CD14-positive monocyte (primary cell): ENCODE data around the gene RERE. TPM values are rescaled to one million over a fixed set of nuclear protein-coding genes. Genes with fewer than 3 reads are reported as not detected.
A peak's percentile ranks its signal among the peaks of the same experiment; 100 is the strongest.

Experiments used
- DNase-seq, 3 donors: peaks; one replicate each; pipeline ENCODE4 v3.0.0-alpha.2; 2011 to 2022
- H2AFZ ChIP-seq: 2 replicates; pipeline ENCODE4 v1.6.0; 2012; ENCODE audit warnings: mild to moderate bottlenecking, low read depth, low read length, inconsistent platforms; ENCODE audit not compliant: insufficient read depth, poor library complexity, severe bottlenecking
- H3K27ac ChIP-seq, 2 donors: 1 replicate in 1 of 2; 2 replicates in 1 of 2; pipeline ENCODE4 v1.5.1; 2012 to 2013; ENCODE audit warnings: low read length in 2 of 2, control low read depth in 1 of 2, inconsistent platforms in 1 of 2, low read depth in 1 of 2, mild to moderate bottlenecking in 1 of 2
- H3K27me3 ChIP-seq, 2 donors: one replicate each; pipeline versions ENCODE4 v1.6.0 to v1.6.1; 2011 to 2013; ENCODE audit warnings: low read length in 2 of 2; ENCODE audit not compliant: control insufficient read depth in 2 of 2, insufficient read depth in 2 of 2
- H3K36me3 ChIP-seq, 2 donors: replicated peaks in 1 of 2; 1 replicate in 1 of 2; 2 replicates in 1 of 2; pipeline versions ENCODE4 v1.5.1 to v1.6.1; 2012 to 2013; ENCODE audit warnings: low read length in 2 of 2, control low read depth in 1 of 2, inconsistent platforms in 1 of 2, mild to moderate bottlenecking in 1 of 2; ENCODE audit not compliant: insufficient read depth in 2 of 2, control insufficient read depth in 1 of 2
- H3K4me1 ChIP-seq, 2 donors: 1 replicate in 1 of 2; 2 replicates in 1 of 2; pipeline versions ENCODE4 v1.5.1 to v1.6.1; 2012 to 2013; ENCODE audit warnings: low read length in 2 of 2, control low read depth in 1 of 2, inconsistent platforms in 1 of 2, mild to moderate bottlenecking in 1 of 2, moderate library complexity in 1 of 2; ENCODE audit not compliant: insufficient read depth in 2 of 2, control insufficient read depth in 1 of 2
- H3K4me2 ChIP-seq: replicated peaks from 2 replicates; pipeline ENCODE3; 2012; ENCODE audit warnings: low read length, moderate library complexity, mild to moderate bottlenecking; ENCODE audit not compliant: poor library complexity, severe bottlenecking; ENCODE audit errors: extremely low read depth
- H3K4me3 ChIP-seq, 3 experiments: fragments of 200-600 bp in 1 of 3; sonication (generic) in 1 of 3; replicated peaks in 1 of 3; 1 replicate in 2 of 3; 2 replicates in 1 of 3; pipeline ENCODE4 v1.5.1; 2011 to 2013; ENCODE audit warnings: low read length in 3 of 3, mild to moderate bottlenecking in 3 of 3, control low read depth in 2 of 3, low read depth in 2 of 3, inconsistent platforms in 1 of 3, moderate library complexity in 1 of 3
- H3K79me2 ChIP-seq: 2 replicates; pipeline ENCODE4 v1.6.0; 2012; ENCODE audit warnings: mild to moderate bottlenecking, control low read depth, inconsistent platforms, low read length, moderate library complexity; ENCODE audit not compliant: insufficient read depth
- H3K9ac ChIP-seq: 2 replicates; pipeline ENCODE4 v1.6.0; 2017; ENCODE audit warnings: low read length, mild to moderate bottlenecking; ENCODE audit not compliant: insufficient read depth, poor library complexity, severe bottlenecking
- H3K9me3 ChIP-seq, 2 donors: replicated peaks in 1 of 2; 1 replicate in 1 of 2; 2 replicates in 1 of 2; pipeline versions ENCODE4 v1.5.1 to v1.6.1; 2012 to 2013; ENCODE audit warnings: low read length in 2 of 2, control low read depth in 1 of 2; ENCODE audit not compliant: control insufficient read depth in 1 of 2, insufficient read depth in 1 of 2
- H4K20me1 ChIP-seq: 2 replicates; pipeline ENCODE4 v1.6.0; 2012; ENCODE audit warnings: mild to moderate bottlenecking, low read length, control low read depth, moderate library complexity; ENCODE audit not compliant: insufficient read depth
- H3K27ac Mint-ChIP-seq, 7 donors: one replicate each; pipeline ENCODE4 v1.8.0; 2020; ENCODE audit warnings: mild to moderate bottlenecking in 7 of 7, mixed read lengths in 7 of 7, moderate library complexity in 6 of 7, inconsistent platforms in 2 of 7
- H3K27me3 Mint-ChIP-seq, 3 donors: one replicate each; pipeline ENCODE4 v1.8.0; 2021 to 2022; ENCODE audit warnings: low read depth in 3 of 3, mild to moderate bottlenecking in 3 of 3, mixed read lengths in 3 of 3, moderate library complexity in 3 of 3, inconsistent platforms in 1 of 3
- H3K36me3 Mint-ChIP-seq, 2 donors: one replicate each; pipeline ENCODE4 v1.8.0; 2020; ENCODE audit warnings: mixed read lengths in 2 of 2, inconsistent platforms in 1 of 2, mild to moderate bottlenecking in 1 of 2
- H3K4me1 Mint-ChIP-seq: one replicate; pipeline ENCODE4 v1.8.0; 2020; ENCODE audit warnings: mild to moderate bottlenecking, mixed read lengths
- H3K4me3 Mint-ChIP-seq, 2 donors: one replicate each; pipeline ENCODE4 v1.8.0; 2020; ENCODE audit warnings: mild to moderate bottlenecking in 2 of 2, mixed read lengths in 2 of 2, moderate library complexity in 1 of 2
- H3K9me3 Mint-ChIP-seq, 7 donors: one replicate each; pipeline ENCODE4 v1.8.0; 2020 to 2022; ENCODE audit warnings: mixed read lengths in 7 of 7, mild to moderate bottlenecking in 6 of 7, moderate library complexity in 6 of 7, inconsistent platforms in 2 of 7
- WGBS: methylation state at CpG from one replicate; pipeline ENCODE4 v1.1.5; 2013; ENCODE audit warnings: missing lambda C conversion rate; ENCODE audit not compliant: insufficient coverage; 5-methylcytosine and 5-hydroxymethylcytosine counted together
- intact Hi-C, 2 donors: fragments of 100-400 bp; cut with micrococcal nuclease; formaldehyde crosslinking; loops; one replicate each; pipeline versions ENCODE4 v1.15.0 to v1.15.1; 2023
- polyA plus RNA-seq, 3 donors: library from polyadenylated mRNA; depleted of rRNA in 1 of 3; unstranded in 2 of 3; stranded (reverse) in 1 of 3; fragments of 300-500 nt in 2 of 3; fragments of >200 nt in 1 of 3; fragmentation: Illumina TruSeq in 2 of 3; gene quantifications; 1 replicate in 2 of 3; 2 replicates in 1 of 3; pipeline ENCODE4 v1.2.3, GENCODE V29; 2012 to 2021
- TF ChIP-seq, protein P1 (sequence below): fragments of 200-600 bp; IDR thresholded peaks from one replicate; pipeline ENCODE4 v1.8.0; 2022; ENCODE audit warnings: antibody characterized with exemption, mild to moderate bottlenecking

RERE gene
- polyA plus RNA-seq, 3 donors, result 1.2 to 19.4 (median 3.8) TPM

DNA sequence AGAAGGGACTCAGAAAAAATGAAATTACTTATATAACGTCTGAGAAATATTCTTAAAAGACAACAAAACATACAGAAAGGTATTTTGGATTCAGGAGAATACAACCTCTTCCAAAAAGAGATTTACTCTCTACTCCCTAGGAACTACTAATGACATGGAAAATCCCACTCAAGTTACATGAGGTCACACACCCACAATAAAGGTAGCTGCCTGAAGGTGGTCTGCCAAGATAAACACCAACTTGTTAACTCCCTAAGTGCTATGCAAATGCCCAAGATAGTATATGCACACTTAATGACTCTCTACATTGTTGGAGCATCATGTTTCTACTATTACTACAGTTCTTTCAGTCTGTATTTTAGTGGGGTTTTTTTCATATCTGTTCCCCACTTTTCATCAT lies 26.5 kb downstream of the RERE start:
- Histone ChIP-seq H3K4me2 (no peak overlapping the region), H3K79me2 (no peaks in the 10 kb centered on the region), H2AFZ (no peak overlapping the region), H3K27ac (no peak overlapping the region), H3K4me1 (no peaks in the 10 kb centered on the region), H4K20me1 (no peaks in the 10 kb centered on the region), H3K9me3 (no peaks in the 10 kb centered on the region), H3K9ac (no peak overlapping the region), H3K27me3 (no peaks in the 10 kb centered on the region), H3K36me3 (no peaks in the 10 kb centered on the region), H3K4me3 (no peak overlapping the region)
- WGBS, result no CpG with 5 or more reads among the region's 1 CpG
- intact Hi-C loops, result no loop called here
- H3K4me3 Mint-ChIP-seq, result no peak overlapping the region
- TF ChIP-seq, protein P1, sequence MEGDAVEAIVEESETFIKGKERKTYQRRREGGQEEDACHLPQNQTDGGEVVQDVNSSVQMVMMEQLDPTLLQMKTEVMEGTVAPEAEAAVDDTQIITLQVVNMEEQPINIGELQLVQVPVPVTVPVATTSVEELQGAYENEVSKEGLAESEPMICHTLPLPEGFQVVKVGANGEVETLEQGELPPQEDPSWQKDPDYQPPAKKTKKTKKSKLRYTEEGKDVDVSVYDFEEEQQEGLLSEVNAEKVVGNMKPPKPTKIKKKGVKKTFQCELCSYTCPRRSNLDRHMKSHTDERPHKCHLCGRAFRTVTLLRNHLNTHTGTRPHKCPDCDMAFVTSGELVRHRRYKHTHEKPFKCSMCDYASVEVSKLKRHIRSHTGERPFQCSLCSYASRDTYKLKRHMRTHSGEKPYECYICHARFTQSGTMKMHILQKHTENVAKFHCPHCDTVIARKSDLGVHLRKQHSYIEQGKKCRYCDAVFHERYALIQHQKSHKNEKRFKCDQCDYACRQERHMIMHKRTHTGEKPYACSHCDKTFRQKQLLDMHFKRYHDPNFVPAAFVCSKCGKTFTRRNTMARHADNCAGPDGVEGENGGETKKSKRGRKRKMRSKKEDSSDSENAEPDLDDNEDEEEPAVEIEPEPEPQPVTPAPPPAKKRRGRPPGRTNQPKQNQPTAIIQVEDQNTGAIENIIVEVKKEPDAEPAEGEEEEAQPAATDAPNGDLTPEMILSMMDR, result no peak
- peaks cover 5 to 9% of the 10 kb centered on the region in 2 donors for H3K36me3 Mint-ChIP-seq
- no peaks in the 10 kb centered on the region for H3K27me3 Mint-ChIP-seq
- DNase-seq, result no peak
- no peaks in the 10 kb centered on the region for H3K9me3 Mint-ChIP-seq
- no peaks in the 10 kb centered on the region for H3K4me1 Mint-ChIP-seq
- H3K27ac Mint-ChIP-seq, result peak overlapping the region in 1 of 7 donors; percentile 58

DNA sequence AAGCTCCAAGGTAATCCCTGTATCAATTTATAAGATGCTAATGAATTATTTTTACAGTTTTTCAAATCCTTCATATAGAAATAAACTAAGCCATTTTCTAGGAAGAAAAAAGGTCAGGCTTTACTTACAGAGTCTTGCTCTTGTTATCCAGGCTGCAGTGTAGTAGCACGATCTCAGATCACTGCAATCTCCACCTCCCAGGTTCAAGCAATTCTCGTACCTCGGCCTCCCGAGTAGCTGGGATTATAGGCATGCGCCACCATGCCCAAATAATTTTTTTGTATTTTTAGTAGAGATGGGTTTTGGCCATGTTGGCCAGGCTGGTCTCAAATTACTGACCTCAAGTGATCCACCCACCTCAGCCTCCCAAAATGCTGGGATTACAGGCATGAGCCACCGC lies 27.0 kb downstream of the RERE start:
- intact Hi-C loops, result no loop called here
- Histone ChIP-seq H4K20me1 (no peaks in the 10 kb centered on the region), H3K4me1 (no peaks in the 10 kb centered on the region), H3K4me2 (no peak overlapping the region), H3K4me3 (no peak overlapping the region), H3K9ac (no peak overlapping the region), H3K36me3 (no peaks in the 10 kb centered on the region), H3K27ac (no peak overlapping the region), H3K9me3 (no peaks in the 10 kb centered on the region), H2AFZ (no peak overlapping the region), H3K79me2 (no peaks in the 10 kb centered on the region), H3K27me3 (no peaks in the 10 kb centered on the region)
- WGBS, result no CpG with 5 or more reads among the region's 6 CpGs
- TF ChIP-seq, protein P1, result no peak
- Mint-ChIP-seq H3K36me3 (peaks cover 5 to 9% of the 10 kb centered on the region in 2 donors), H3K4me1 (no peaks in the 10 kb centered on the region), H3K4me3 (no peak overlapping the region), H3K27me3 (no peaks in the 10 kb centered on the region), H3K9me3 (no peaks in the 10 kb centered on the region), H3K27ac (no peak overlapping the region)
- no peak for DNase-seq
